Nephron progenitor cell (in vitro differentiated cells): Measurements from ENCODE around the gene EXOC4.
A peak's percentile ranks its signal among the peaks of the same experiment; 100 is the strongest.

ENCODE experiments used
- DNase-seq: peaks from one replicate; pipeline ENCODE4 v3.0.0; 2021
- H3K27ac Mint-ChIP-seq: 2 replicates; pipeline ENCODE4 v1.8.0; 2021; ENCODE audit warnings: mild to moderate bottlenecking, moderate library complexity, mixed read lengths
- H3K27me3 Mint-ChIP-seq: 2 replicates; pipeline ENCODE4 v1.8.0; 2021; ENCODE audit warnings: mild to moderate bottlenecking, low read depth, mixed read lengths; ENCODE audit not compliant: poor library complexity
- H3K36me3 Mint-ChIP-seq: 2 replicates; pipeline ENCODE4 v1.8.0; 2021; ENCODE audit warnings: low read depth, mixed read lengths
- H3K4me1 Mint-ChIP-seq: 2 replicates; pipeline ENCODE4 v1.8.0; 2021; ENCODE audit warnings: mixed read lengths
- H3K4me3 Mint-ChIP-seq: 2 replicates; pipeline ENCODE4 v1.8.0; 2021; ENCODE audit warnings: mild to moderate bottlenecking, moderate library complexity, mixed read lengths
- H3K9me3 Mint-ChIP-seq: 2 replicates; pipeline ENCODE4 v1.8.0; 2021; ENCODE audit warnings: mild to moderate bottlenecking, moderate library complexity, mixed read lengths
- TF ChIP-seq, protein P1 (sequence below): fragments of 200-600 bp; sonication (generic); IDR thresholded peaks from 2 replicates; pipeline ENCODE4 v1.5.0; 2021; ENCODE audit warnings: antibody characterized with exemption

EXOC4 gene

GRCh38 chr7:133265821-133266220 lies 12.9 kb downstream of the EXOC4 start:
- H3K27ac Mint-ChIP-seq = no peak overlapping the region
- H3K9me3 Mint-ChIP-seq = peaks cover 10% of the 10 kb centered on the region
- H3K4me3 Mint-ChIP-seq = no peak overlapping the region
- peaks cover 46% of the 10 kb centered on the region for H3K36me3 Mint-ChIP-seq
- TF ChIP-seq, protein P1, sequence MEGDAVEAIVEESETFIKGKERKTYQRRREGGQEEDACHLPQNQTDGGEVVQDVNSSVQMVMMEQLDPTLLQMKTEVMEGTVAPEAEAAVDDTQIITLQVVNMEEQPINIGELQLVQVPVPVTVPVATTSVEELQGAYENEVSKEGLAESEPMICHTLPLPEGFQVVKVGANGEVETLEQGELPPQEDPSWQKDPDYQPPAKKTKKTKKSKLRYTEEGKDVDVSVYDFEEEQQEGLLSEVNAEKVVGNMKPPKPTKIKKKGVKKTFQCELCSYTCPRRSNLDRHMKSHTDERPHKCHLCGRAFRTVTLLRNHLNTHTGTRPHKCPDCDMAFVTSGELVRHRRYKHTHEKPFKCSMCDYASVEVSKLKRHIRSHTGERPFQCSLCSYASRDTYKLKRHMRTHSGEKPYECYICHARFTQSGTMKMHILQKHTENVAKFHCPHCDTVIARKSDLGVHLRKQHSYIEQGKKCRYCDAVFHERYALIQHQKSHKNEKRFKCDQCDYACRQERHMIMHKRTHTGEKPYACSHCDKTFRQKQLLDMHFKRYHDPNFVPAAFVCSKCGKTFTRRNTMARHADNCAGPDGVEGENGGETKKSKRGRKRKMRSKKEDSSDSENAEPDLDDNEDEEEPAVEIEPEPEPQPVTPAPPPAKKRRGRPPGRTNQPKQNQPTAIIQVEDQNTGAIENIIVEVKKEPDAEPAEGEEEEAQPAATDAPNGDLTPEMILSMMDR = no peak
- no peaks in the 10 kb centered on the region for H3K27me3 Mint-ChIP-seq
- no peak for DNase-seq
- peaks cover 16% of the 10 kb centered on the region for H3K4me1 Mint-ChIP-seq

- Mint-ChIP-seq H3K27me3 (no peaks in the 10 kb centered on the region), H3K4me3 (no peak overlapping the region), H3K9me3 (peaks cover 6% of the 10 kb centered on the region), H3K27ac (no peak overlapping the region), H3K36me3 (peaks cover 27% of the 10 kb centered on the region), H3K4me1 (peaks cover 30% of the 10 kb centered on the region)
- no peak for DNase-seq
- TF ChIP-seq, protein P1 = no peak
Measured at GRCh38 chr7:133268355-133268754, 15.5 kb downstream of the EXOC4 start.

DNA sequence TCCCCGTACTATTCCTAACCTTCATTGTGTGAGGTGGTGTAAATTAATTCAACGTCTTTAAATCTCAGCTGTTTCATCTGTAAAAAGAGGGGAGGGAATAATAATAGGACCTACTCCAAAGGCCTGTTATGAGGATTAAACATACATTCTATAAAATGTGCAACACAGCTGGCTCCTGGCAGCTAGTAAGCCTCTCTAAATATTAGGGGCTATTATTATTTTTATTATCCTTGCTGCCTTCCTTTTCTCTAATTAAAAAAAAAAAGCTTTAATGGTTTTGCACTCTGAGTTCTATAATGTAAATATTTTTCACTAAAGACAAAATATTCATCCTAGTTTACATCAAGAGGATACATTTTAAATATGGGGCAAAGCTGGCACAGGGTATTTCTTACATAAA lies 19.5 kb downstream of the EXOC4 start:
- TF ChIP-seq, protein P1 = no peak
- H3K4me1 Mint-ChIP-seq = peaks cover 40% of the 10 kb centered on the region
- no peak for DNase-seq
- no peaks in the 10 kb centered on the region for H3K27me3 Mint-ChIP-seq
- peaks cover under 1% of the 10 kb centered on the region for H3K9me3 Mint-ChIP-seq
- H3K27ac Mint-ChIP-seq = no peak overlapping the region
- H3K4me3 Mint-ChIP-seq = no peak overlapping the region
- peaks cover 36% of the 10 kb centered on the region for H3K36me3 Mint-ChIP-seq

GRCh38 chr7:133273227-133273626 lies 20.3 kb downstream of the EXOC4 start:
- TF ChIP-seq, protein P1 = no peak
- no peak overlapping the region for H3K4me3 Mint-ChIP-seq
- H3K9me3 Mint-ChIP-seq = peaks cover 2% of the 10 kb centered on the region
- no peak for DNase-seq
- peaks cover 40% of the 10 kb centered on the region for H3K4me1 Mint-ChIP-seq
- H3K36me3 Mint-ChIP-seq = peaks cover 41% of the 10 kb centered on the region
- peak overlapping the region; percentile 26 for H3K27ac Mint-ChIP-seq
- H3K27me3 Mint-ChIP-seq = no peaks in the 10 kb centered on the region

- Mint-ChIP-seq H3K4me1 (peaks cover 35% of the 10 kb centered on the region), H3K27me3 (no peaks in the 10 kb centered on the region), H3K36me3 (peaks cover 51% of the 10 kb centered on the region), H3K27ac (no peak overlapping the region), H3K4me3 (no peak overlapping the region), H3K9me3 (peaks cover 5% of the 10 kb centered on the region)
- TF ChIP-seq, protein P1 = no peak
- DNase-seq = no peak
Measured at GRCh38 chr7:133274265-133274664, 21.4 kb downstream of the EXOC4 start.

- Mint-ChIP-seq H3K27me3 (no peaks in the 10 kb centered on the region), H3K27ac (no peak overlapping the region), H3K9me3 (peaks cover 5% of the 10 kb centered on the region), H3K4me1 (peaks cover 31% of the 10 kb centered on the region), H3K4me3 (no peak overlapping the region), H3K36me3 (peaks cover 56% of the 10 kb centered on the region)
- TF ChIP-seq, protein P1 = no peak
- DNase-seq = no peak
Measured at GRCh38 chr7:133275008-133275407, 22.1 kb downstream of the EXOC4 start.
